NB4 (cell line): Measurements from ENCODE around the gene NUMA1.

Experiments used
- DNase-seq: peaks from one replicate; pipeline ENCODE4 v3.0.0; 2010; ENCODE audit warnings: low read depth
- H3K4me3 ChIP-seq: one replicate; pipeline ENCODE4 v1.5.1; 2011; ENCODE audit warnings: mild to moderate bottlenecking, low read depth, low read length, moderate library complexity
- MYC ChIP-seq: IDR thresholded peaks from 2 replicates; pipeline ENCODE4 v1.6.1; 2011; ENCODE audit warnings: low read depth, low read length
- POLR2A ChIP-seq: IDR thresholded peaks from 2 replicates; pipeline ENCODE4 v1.6.1; 2011; ENCODE audit warnings: mild to moderate bottlenecking; ENCODE audit not compliant: insufficient read length; ENCODE audit errors: extremely low read depth
- TF ChIP-seq, protein P1 (sequence below): IDR thresholded peaks from 2 replicates; pipeline ENCODE4 v1.6.1; 2011; ENCODE audit warnings: low read depth, low read length
- TF ChIP-seq, protein P2 (sequence below): IDR thresholded peaks from one replicate; pipeline ENCODE4 v1.5.1; 2012; ENCODE audit warnings: low read depth, low read length

The NUMA1 gene, protein sequence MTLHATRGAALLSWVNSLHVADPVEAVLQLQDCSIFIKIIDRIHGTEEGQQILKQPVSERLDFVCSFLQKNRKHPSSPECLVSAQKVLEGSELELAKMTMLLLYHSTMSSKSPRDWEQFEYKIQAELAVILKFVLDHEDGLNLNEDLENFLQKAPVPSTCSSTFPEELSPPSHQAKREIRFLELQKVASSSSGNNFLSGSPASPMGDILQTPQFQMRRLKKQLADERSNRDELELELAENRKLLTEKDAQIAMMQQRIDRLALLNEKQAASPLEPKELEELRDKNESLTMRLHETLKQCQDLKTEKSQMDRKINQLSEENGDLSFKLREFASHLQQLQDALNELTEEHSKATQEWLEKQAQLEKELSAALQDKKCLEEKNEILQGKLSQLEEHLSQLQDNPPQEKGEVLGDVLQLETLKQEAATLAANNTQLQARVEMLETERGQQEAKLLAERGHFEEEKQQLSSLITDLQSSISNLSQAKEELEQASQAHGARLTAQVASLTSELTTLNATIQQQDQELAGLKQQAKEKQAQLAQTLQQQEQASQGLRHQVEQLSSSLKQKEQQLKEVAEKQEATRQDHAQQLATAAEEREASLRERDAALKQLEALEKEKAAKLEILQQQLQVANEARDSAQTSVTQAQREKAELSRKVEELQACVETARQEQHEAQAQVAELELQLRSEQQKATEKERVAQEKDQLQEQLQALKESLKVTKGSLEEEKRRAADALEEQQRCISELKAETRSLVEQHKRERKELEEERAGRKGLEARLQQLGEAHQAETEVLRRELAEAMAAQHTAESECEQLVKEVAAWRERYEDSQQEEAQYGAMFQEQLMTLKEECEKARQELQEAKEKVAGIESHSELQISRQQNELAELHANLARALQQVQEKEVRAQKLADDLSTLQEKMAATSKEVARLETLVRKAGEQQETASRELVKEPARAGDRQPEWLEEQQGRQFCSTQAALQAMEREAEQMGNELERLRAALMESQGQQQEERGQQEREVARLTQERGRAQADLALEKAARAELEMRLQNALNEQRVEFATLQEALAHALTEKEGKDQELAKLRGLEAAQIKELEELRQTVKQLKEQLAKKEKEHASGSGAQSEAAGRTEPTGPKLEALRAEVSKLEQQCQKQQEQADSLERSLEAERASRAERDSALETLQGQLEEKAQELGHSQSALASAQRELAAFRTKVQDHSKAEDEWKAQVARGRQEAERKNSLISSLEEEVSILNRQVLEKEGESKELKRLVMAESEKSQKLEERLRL (N-terminal part only)

DNA sequence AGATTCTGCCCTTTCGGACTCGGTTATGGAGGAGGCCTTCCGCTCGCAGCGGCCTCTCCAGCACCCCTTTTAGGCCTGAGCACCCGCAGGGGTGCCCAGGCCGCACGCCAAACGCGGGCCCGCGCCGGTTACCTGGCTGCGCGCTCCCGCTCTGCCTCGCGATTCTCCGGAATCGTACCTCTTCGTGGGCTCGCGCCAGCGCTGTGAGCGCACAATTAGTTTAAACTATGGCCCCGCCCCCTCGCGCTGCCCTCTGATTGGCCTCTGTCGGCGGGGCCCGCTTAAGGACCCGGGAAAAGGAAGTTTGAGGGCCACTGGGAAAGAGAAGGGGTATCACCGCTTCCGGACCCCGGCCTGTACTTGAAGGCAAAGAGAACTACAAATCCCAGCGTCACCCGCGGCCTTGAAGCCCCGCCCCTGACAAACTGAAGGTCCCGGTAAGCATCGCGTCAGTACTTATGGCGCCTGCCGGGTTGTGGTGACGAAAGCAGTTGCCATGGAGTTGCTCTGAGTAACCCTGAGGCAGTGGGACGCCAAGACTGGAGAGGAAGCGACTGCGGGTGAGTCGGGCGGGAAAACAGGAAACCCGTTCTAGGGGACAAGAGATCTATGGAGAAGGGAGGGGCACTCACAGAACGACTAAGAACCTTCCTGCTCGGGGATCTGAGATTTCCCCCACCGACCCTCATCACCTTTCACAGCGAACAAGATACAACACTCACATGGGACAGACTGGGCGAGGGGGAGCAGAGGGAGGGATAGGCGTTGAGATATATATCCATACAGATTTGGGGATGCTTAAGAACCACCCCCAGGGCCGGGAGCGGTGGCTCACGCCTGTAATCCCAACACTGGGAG lies at the start of gene NUMA1, which contains the start of gene LRRC51:
Gene NUMA1 (minus strand): TSS at position 217 of the 858 bp plus-strand sequence. CDS start 44,599 bp downstream, outside the sequence.
Gene LRRC51 (plus strand): TSS at position 525 of the 858 bp plus-strand sequence. CDS start 8,234 bp downstream, outside the sequence.
- H3K4me3 ChIP-seq = peak within 1 kb of the TSS; percentile 99
- TF ChIP-seq MYC (peak; percentile 81), POLR2A (peak; percentile 88)
- TF ChIP-seq, protein P1, sequence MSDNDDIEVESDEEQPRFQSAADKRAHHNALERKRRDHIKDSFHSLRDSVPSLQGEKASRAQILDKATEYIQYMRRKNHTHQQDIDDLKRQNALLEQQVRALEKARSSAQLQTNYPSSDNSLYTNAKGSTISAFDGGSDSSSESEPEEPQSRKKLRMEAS = peak; percentile 55
- TF ChIP-seq, protein P2, sequence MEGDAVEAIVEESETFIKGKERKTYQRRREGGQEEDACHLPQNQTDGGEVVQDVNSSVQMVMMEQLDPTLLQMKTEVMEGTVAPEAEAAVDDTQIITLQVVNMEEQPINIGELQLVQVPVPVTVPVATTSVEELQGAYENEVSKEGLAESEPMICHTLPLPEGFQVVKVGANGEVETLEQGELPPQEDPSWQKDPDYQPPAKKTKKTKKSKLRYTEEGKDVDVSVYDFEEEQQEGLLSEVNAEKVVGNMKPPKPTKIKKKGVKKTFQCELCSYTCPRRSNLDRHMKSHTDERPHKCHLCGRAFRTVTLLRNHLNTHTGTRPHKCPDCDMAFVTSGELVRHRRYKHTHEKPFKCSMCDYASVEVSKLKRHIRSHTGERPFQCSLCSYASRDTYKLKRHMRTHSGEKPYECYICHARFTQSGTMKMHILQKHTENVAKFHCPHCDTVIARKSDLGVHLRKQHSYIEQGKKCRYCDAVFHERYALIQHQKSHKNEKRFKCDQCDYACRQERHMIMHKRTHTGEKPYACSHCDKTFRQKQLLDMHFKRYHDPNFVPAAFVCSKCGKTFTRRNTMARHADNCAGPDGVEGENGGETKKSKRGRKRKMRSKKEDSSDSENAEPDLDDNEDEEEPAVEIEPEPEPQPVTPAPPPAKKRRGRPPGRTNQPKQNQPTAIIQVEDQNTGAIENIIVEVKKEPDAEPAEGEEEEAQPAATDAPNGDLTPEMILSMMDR = no peak
- DNase-seq = peak; percentile 100

DNA sequence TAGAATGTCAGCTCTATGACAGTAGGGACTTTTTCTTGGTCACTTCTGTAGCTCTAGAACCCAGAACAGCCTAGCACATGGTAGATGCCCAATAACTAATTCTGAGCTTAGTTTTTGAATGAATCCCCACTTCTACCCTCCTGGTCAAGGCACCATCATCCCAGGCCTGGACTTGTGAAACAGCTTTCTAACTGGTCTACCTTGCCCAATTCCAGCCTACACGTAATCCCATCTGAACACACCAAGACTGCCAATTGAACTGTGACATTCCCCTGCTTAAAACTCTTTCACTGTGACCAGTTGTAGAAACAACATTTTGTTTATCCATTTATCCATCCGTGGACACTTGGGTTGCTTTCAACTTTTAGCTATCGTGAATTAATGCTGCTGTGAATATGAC lies 49.0 kb upstream of the NUMA1 start:
- TF ChIP-seq POLR2A (no peak), MYC (no peak)
- TF ChIP-seq, protein P1 = no peak
- TF ChIP-seq, protein P2 = no peak
- no peak overlapping the region for H3K4me3 ChIP-seq
- no peak for DNase-seq

DNA sequence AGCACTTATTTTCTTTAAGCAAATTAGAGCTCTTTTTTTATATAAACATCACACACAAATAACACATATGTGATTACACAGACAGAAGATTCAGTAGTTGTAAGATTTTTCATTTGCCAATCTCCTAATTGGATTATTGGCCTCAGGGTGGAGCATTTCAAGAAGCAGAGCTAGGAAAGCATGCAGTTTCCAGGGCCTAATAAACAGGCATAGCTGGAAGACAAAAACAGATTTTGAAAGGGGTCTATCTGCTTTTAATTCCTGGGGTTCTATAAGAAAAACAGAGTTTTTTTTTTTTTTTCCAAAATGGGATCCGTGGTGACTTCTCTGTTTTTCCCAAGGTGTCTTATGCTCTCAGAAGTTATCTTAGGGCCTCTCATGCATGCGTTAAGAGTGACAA lies 47.6 kb upstream of the NUMA1 start:
- TF ChIP-seq, protein P2 = no peak
- no peak for TF ChIP-seq POLR2A
- TF ChIP-seq, protein P1 = no peak
- no peak for TF ChIP-seq MYC

DNA sequence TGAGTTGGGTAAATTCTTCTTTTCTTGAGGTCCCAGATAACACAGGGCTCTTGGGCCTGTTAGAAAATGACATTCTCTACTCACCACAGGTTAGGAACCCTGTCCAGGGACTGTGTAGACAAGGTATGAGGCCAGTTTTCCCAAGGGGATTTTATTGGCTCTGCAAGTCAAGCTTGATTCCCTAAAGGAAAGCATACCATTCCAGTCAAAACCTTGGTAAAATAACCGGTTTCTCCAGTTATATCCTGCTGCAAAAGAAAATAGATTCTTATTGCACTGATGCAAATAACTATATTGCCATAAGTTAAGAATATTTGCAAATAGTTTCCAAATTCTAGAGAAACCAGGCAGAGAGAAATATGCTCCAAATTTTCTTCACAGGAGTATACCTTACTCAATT lies 45.6 kb upstream of the NUMA1 start:
- no peak for DNase-seq
- no peak overlapping the region for H3K4me3 ChIP-seq
- TF ChIP-seq, protein P2 = no peak
- TF ChIP-seq MYC = no peak

More for the DNA sequence above, 47.6 kb upstream of the NUMA1 start:
- H3K4me3 ChIP-seq = no peak overlapping the region
- DNase-seq = no peak

DNA sequence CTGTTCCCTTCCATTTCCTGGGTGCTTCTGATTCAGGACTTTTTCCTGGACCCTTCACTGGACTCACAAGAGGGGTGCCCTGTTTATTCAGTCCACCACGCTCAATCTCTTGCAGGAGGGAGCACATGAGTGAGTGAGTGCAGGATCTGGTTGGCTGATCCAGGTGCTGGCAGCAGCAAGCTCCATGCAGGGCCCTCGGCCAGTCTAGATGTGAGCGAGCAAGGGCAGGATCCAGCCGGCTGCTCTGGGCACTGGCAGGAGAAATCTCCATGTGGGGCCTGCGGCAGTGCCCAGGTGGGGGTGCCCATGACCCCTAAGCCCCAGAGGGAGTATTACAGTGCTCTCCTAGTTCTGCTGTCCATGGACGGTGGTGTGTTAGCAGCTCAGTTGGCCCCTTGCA lies 43.7 kb upstream of the NUMA1 start:
- no peak for TF ChIP-seq POLR2A
- no peak for TF ChIP-seq MYC
- TF ChIP-seq, protein P2 = no peak
- TF ChIP-seq, protein P1 = no peak
- no peak for DNase-seq

More for the DNA sequence above, 43.7 kb upstream of the NUMA1 start:
- no peak overlapping the region for H3K4me3 ChIP-seq
